Skin of body (tissue), 2 donors: Measurements from ENCODE around the gene LZIC. TPM values are rescaled to one million over a fixed set of nuclear protein-coding genes. Genes with fewer than 3 reads are reported as not detected.
A peak's percentile ranks its signal among the peaks of the same experiment; 100 is the strongest.
"Not testable (repeated sequence)": the region's sequence is repeated elsewhere in the genome, so short reads cannot be mapped to it uniquely, and the experiment has no call there.

Experiments used
- DNase-seq: peaks from one replicate; lab custom pipeline; 2025; lab: John Stamatoyannopoulos, UW
- total RNA-seq: library from RNA; depleted of rRNA; stranded (reverse); fragments of >200 nt; gene quantifications from one replicate; pipeline ENCODE4 v1.2.3, GENCODE V29; 2014

LZIC gene
- 36.3 TPM for total RNA-seq

DNA sequence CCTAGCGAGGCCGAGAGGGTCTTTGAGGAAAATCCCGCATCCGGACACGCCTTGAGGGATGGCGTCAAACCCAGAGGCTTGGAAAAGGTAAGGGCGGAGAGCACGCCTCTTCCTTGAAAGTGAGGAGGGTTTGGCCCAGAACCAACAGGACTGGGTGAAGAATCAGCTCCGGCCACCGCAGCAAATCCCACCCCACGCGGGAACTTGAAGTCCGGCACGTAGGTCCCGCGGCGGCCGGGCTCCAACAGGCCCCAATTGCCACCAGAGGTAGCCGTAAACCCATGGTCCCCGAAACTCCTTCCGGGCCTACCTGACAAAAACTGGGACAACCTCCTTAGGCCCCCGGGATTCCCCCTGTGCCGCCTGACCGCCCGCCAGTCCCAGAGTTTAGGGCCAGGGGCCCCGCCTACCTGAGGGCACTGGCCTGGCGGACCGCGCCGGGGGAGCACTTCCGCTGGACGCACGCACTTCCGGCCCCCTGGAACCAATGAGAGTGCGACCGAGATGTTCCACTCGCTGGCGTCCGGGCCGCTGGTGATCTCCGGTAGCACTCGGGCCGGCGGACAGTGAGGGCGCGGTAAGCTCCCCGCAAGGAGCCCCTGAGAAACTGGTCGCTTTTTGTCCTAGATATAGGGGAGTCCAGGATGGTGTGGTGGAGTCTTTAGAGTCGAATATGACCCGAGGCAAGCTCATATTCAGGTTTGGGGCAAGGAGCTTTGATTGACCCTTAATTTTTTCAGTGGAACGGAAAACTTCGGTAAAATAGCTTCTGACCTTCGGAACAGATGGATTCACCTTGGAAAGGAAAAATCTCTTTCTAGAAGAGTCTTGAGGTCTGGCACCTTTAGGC lies at the start of gene LZIC, which contains the start of gene NMNAT1:
Gene LZIC (minus strand): TSS at position 453 of the 850 bp plus-strand sequence. CDS start 6,772 bp downstream, outside the sequence.
Gene NMNAT1 (plus strand): TSS at position 537 of the 850 bp plus-strand sequence. CDS start 28,599 bp downstream, outside the sequence.
- DNase-seq, result peak; percentile 82

DNA sequence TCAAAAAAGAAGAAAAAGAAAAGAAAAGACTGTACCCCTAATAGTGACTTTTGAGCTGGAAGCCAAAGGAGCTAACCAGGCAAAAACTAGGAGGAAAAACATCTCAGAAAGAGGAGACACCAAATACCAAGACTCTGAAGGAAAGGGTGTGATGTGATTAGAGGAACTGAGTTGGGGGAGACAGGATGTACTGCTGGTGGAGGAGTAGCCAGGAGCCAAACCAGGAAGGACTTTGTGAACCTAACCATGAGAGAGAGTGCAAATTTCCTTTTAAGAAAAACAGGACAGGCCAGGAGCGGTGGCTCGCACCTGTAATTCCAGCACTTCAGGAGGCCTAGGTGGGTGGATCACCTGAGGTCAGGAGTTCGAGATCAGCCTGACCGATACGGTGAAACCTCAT lies 49.7 kb upstream of the LZIC start:
- no peak for DNase-seq

DNA sequence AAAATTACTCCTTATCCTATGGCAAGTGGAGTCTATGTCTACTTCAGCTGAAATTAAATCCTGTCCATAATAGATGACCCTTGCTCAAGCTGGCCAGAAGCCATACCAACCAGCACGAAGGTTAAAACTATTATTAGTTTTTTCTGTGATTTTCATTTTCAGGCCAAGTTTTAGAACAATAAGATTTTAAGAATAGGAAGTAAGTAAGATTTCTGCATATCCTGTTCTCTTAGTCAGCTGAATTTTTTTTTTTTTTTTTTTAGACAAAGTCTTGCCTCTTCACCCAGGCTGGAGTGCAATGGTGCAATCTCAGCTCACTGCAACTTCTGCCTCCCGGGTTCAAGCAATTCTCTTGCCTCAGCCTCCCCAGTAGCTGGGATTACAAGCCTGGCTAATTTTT lies 47.8 kb upstream of the LZIC start:
- DNase-seq, result no peak

DNA sequence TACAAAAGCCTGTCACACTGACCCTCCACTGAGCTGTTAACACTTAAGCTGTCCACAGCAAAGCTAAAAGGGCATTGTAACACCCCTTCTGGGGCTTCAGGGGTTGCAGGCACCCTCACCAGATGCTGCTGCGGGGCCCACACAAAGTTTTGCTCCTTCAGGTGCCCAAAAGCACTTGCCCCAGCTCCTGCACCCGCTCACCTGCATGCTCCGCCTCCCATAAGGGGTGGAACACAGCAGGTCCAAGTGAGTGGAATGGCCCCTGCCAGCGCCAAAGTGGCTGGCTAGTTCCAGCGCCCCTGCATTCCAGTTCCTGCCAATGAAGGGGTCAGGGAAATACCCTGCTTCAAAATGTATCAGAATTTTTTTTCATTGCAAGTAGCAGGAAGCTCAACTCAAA lies 46.6 kb upstream of the LZIC start:
- DNase-seq, result no peak

DNA sequence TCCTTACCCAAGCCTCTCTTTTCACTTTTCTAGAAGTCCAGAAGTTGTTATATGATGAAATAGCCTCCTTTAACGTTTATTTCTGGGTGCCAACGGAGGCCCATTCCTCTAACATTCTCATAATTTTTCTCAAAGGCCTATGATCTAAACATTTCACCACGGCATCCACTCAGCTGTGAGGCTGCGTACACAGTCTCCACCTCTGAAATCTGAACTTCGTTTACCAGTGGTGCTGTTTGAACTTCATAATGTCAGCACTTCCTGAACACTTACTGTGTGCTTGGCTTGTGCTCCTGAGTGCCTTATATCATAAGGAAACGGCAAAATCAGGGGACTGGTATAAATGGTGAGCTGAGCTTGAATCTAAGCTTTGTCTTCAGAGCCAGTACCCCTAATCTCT lies 41.8 kb upstream of the LZIC start:
- no peak for DNase-seq

DNA sequence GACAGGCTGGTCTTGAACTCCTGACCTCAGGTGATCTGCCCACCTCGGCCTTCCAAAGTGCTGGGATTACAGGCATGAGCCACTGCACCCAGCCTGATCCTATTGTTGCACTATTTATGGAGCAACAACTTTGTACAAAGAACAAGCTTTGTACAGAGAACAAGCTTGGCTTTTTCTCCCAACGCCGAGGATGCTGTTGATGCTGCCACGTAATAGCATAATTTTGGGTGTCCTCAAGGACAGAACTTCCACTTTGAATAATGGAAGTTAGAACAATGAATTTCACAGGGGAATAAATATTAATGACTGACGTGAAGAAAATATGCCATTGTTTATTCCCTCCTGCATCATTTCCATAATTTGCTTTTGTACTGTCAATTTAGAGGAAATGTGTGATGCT lies 41.1 kb upstream of the LZIC start:
- no peak for DNase-seq

DNA sequence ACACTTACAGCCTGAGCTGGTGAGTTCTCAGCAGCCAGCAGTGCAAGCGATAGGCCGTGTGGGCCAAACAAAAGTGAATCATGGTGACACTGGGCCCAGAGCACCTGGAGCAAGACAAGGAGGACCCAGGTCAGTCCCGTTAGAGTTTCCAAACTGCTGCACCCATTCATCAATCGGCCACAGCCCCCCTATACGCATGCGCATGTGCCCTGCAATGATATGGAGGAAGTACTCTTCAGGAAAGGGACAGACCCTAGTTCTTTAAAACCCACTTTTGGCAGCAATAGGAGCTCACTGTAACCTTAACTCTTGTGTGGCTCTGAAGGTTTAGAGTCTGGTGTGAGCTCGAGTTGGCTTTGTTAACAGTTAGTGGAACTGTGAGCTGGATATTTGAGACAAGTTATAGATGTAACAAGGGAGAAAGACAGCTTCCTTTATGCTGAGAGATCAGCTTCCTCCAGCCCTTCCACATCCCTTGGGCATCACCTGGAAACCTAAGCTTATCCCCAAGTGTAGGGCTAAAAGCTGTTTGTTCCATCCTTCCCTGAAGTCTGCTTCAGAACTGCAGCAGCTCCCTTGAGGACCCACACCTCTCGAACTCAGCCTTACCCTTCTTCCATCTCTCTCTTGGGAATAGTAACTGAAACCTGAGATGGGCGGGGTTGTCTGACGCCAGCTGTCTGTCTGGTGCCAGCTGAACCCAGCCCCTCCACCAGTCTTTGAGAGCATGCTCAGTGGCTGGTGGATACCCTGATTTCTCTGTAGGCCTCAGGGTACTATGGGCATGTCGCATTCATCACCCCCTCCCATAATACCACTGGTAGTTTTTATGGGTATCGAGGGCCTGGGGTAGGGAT lies 17.7 kb upstream of the LZIC start:
- peak; percentile 0 for DNase-seq

DNA sequence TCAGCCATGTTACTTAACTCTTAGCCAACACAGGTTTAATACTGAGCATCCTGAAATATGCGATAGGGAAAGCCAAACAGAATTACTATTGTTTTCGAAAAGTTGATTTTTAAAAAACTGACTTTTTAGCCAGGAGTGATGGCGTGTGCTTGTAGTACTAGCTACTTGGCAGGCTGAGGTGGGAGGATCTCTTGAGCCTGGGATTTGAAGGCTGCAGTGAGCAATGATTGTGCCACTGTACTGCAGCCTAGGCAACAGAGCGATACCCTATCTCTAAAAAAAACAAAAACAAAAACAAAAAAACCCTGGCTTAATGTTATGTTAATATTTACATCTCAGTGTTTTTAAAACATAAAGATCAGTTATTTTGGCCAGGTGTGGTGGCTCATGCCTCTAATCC lies 16.8 kb upstream of the LZIC start:
- no peak for DNase-seq

DNA sequence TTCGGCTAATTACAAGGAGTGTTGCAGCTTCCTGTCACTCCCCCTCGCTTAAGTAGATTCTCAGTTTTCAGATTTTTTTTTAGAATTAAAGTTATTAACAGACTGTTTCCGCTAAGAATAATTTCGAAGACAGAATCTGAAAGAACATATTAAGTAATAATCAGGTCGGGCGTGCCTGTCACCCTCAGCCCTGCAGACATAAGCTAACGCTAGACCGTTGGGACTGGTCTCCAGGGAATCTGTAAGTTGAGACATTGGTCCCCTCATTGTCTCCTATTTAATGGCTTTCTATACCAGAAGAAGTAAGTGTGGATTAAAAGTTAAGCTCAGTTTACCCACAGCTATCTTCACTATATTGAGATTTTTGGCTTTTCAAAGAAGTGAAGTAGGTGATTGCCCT lies 14.5 kb upstream of the LZIC start:
- no peak for DNase-seq

DNA sequence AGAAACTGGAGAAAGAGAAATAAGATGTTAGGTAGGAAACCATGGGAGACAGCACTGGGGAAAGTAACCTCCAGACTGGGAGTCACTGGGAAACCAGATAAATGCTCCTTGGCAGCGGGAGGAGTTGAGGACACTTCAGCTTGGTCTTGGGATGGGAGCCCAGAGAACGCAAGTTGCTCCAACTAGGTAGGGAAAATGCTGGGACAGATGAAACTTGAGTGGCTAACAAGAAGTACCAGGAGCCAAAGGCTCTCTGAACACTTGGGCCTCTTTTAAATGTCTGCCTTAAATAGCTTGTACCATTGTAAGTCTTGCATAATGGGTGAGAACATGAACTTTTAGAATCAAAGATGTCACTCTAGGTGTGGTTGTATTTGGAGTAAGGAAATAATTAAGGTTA lies 3.1 kb upstream of the LZIC start:
- no peak for DNase-seq

DNA sequence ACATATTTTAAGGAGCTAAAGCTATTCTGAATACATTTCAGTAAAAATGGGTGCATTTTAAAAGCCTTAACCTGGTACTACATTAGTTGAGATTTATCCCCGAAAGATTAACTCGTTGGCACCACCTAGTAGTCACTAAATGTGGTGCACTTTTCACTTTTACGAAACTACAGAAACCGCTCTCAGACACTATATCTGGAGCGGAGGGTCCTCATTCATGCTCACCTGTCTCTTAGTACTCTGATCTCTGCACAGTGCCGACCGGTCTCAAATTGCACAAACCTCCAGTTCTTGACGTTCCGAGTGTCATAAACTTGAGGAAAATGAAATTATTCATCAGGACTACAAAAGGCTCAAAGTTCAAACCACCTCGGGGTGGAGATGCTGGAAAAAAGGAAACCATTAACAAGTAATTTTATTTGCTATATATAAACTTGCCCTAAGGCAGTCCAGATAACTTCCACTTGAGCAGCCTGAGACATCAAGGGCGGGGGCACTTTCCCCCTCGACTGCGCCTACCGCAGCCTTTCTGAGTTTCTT lies 722 bp downstream of the LZIC start:
- DNase-seq, result peak; percentile 47

DNA sequence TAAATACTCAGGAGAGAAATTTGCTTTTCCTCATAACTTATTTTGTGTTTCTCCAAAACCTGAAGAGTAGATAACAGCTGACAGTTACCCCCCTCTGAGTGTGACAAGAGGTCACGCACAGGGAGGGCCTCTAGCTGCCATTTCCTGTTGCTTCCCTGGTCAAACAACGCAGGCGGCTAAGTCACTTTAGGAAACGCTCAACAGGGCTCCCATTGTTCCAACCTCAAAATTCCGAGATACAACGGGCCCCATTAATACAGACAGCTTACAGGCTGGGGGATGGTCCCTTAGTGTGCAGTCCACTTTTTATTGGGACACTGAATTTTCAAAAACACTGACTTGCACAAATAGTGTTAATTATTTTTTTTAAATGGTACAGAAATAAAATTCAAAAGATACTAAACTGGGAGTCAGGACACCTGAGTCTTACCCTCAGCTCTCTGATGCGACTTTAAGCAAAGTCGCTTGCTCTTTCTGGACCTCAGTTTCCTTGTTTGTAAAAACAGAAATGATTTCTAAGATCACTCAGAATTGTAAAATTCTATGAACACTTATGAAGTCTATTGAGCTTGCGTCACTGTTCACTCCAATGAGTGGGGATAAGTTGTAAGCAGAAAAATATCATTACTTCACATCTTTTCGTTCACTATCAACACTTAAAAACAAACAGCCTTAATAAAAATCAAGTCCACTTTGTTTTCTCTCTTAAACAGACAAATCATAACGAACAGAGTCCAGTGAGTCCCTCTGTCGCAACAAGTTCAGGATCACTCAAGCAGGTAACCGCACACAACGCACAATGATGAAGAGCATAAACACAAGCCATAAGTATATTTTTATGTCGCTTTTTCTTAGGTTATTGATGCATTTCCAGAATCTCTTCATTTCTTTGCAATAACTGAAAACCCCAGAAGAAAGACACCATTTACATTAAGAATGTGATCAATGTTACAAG lies 13.5 kb downstream of the LZIC start:
- no peak for DNase-seq

DNA sequence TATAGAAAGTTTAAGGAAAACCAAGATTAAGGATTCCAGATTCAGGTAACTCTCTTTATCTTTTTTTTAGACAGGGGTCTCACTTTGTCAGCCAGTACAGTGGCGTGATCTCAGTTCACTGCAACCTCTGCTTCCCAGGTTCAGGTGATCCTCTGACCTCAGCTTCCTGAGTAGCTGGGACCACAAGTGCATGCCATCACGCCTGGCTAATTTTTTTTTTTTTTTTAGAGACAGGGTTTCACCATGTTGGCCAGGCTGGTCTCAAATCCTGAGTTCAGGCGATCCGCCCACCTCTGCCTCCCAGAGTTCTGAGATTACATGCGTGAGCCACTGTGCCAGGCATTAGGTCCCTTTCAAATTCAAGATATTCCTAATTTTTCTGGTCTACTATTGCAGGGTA lies 15.9 kb downstream of the LZIC start:
- DNase-seq, result no peak

DNA sequence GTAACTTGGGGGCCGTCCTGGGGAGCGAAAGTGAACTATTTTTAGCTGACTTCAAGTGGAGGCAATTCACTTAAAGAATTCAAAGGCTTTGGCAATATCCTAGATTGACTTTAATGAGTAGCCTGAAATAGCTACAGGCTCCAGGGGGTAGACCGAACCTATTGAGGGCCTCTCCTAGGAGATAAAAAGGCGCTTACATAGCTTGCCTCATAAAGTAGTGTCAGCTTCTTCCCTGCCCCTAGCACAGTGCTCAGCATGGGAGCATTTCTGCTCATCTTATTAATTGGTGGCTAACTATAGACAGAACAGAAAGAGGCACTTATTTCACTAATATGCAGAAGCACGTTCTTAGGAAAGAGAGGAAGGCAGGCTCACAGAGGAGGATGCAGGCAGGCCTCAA lies 20.8 kb downstream of the LZIC start:
- DNase-seq, result no peak

DNA sequence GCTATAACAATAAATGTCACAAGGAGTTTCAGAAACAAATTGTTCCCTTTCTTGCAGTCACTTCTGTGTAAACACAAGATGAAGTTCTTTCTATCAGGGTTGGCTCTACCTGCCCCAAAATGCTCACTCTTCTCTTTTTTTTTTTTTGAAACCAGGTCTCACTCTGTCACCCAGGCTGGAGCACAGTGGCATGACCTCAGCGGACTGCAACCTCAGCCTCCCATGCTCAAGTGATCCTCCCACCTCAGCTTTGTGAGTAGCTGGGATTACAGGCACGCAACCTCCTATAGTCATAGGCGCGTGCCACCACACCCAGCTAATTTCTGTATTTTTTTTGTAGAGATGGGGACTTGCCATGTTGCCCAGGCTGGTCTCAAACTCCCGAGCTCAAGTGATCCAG lies 22.6 kb downstream of the LZIC start:
- no peak for DNase-seq

DNA sequence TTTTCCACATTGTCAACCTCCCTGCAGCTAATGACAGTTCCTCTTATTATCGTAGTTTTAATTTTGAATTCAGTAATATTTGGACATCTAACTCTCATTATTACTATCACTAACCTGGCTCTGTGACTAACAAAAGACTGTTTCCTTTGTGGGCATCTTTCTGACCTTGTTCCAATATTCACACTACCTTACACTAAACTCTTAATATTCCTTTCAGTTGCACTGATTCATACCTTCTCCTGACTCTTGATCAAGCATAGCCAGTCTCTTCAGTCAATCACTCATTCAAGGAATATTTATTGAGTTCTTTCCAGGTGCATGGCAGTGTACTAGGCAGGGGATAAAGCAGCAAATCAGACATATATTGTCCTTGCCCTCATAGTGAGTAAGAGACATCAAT lies 25.3 kb downstream of the LZIC start:
- no peak for DNase-seq

DNA sequence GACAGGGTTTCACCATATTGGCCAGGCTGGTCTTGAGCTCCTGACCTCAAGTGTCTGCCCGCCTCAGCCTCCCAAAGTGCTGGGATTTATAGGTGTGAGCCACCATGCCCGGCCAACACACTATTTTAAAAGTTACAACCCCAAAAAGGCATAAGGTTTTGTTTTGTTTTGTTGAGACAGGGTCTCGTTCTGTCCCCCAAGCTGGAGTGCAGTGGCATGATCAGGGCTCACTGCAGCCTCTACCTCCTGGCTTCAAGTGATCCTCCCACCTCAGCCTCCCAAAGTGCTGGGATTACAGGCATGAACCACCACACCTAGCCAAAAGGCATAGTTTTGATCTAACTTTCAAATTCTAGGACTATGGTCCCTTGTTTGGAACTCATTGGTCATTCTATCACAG lies 25.7 kb downstream of the LZIC start:
- not testable (repeated sequence) for DNase-seq

DNA sequence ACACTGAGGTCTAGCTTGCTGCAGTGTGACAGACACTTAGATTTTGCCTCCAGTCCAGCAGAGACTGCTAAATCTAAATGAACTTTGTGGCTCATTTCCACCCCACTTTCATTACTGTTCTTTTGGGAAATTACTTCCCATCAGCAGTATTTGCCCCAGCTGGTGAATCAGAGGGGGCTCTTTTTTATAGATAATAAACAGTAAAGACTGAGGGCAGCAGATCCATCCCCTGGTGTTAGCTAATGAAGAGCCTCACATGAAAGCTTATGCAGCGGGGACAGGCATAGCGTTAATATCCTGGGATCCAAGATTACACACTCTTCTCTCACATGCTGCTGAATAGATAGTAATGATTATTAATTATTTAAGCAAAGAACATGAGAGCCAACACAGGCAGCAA lies 26.7 kb downstream of the LZIC start:
- DNase-seq, result no peak

DNA sequence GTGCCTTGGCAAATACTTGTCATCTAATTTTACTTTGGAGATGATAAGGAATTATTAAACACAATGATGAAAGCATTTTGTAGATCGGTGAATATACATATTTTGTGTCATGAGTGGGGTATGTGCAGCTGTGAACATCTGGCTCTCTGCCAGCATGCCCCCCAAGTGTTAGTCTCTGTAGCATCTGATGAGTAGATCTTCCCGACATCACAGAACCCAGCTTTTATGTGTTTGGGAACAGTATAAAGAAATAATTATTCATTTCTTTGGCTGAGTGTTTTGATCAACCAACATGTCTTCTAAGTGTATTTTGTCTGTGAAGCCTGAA lies 28.6 kb downstream of the LZIC start:
- DNase-seq, result no peak

DNA sequence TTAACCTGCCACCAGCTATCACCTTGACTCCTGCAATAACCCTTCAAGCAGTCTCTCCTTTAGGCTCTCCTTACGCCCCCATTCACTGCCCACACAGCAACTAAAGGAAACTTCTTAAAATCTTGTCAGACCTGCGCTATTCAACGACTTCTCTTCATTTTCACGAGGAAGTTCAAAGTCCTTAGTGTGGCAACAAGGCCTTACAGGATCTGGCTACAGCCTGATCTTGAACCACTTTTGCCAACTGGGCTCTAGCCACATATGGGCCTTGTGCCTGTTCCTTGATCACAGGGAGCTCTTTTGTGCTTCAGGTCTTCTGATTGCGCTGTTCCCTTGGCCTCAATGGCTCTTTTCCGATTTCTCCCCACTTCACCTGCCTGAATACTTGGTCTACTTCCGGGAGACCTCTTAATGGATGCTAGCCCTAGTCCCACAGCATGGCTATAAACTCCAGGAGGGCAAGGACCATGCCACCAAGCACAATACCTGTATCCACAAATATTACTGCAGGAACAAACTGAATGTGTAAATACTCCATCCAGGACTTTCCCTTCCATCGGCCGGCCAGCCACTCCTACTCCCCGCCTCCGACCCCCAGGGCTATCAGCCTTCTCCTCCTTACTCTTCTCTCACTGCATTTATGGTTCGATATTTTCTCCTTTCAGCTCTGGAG lies 30.8 kb downstream of the LZIC start:
- DNase-seq, result no peak
